Panc1 (cell line): Measurements from ENCODE around the gene MROH7. TPM values are rescaled to one million over a fixed set of nuclear protein-coding genes. Genes with fewer than 3 reads are reported as not detected.
"Not testable (repeated sequence)": the region's sequence is repeated elsewhere in the genome, so short reads cannot be mapped to it uniquely, and the experiment has no call there.

ENCODE experiments used
- ATAC-seq: fragments of 200-7000 bp; cut with Tn5 transposase; 2 replicates; pipeline ENCODE4 v1.9.1; 2020; ENCODE audit warnings: mild to moderate bottlenecking, moderate library complexity
- BruUV-seq: library from RNA; stranded (reverse); fragments of 400-500 nt; replicated peaks from 2 replicates; lab custom pipeline; 2021; lab: Mats Ljungman, UMichigan
- CTCF ChIA-PET: fragments of 300-600 bp; sonication (Branson Sonifier 250); formaldehyde crosslinking; loops from one replicate; lab custom pipeline; 2022; ENCODE audit warnings: antibody characterized with exemption; lab: Charles Lee
- POLR2A ChIA-PET: fragments of 300-600 bp; sonication (Branson Sonifier 250); formaldehyde crosslinking; loops from one replicate; lab custom pipeline; 2022; ENCODE audit warnings: antibody characterized with exemption; lab: Charles Lee
- DNase-seq: peaks from one replicate; pipeline ENCODE4 v3.0.0-alpha.2; 2010; ENCODE audit warnings: low read depth, low spot score
- H3K27ac ChIP-seq: 2 replicates; pipeline ENCODE4 v1.5.1; 2011; ENCODE audit warnings: mild to moderate bottlenecking, low read length, inconsistent platforms
- H3K27me3 ChIP-seq: fragments of 200-500 bp; sonication (Bioruptor generic); 2 replicates; pipeline ENCODE4 v1.6.0; 2014; ENCODE audit warnings: low read length, inconsistent platforms; ENCODE audit not compliant: control insufficient read depth, insufficient read depth
- H3K36me3 ChIP-seq: fragments of 200-500 bp; sonication (Bioruptor generic); 2 replicates; pipeline ENCODE4 v1.5.1; 2014; ENCODE audit warnings: inconsistent platforms, mild to moderate bottlenecking, low read length, moderate library complexity; ENCODE audit not compliant: control insufficient read depth, insufficient read depth
- H3K4me1 ChIP-seq: 2 replicates; pipeline ENCODE4 v1.5.1; 2011; ENCODE audit warnings: inconsistent platforms, mild to moderate bottlenecking, low read length, moderate library complexity; ENCODE audit not compliant: control insufficient read depth, insufficient read depth
- H3K4me3 ChIP-seq, 2 experiments: 2 replicates each; pipeline ENCODE4 v1.5.1; 2011 to 2012; ENCODE audit warnings: low read depth in 2 of 2, low read length in 2 of 2, mild to moderate bottlenecking in 2 of 2, inconsistent platforms in 1 of 2, moderate library complexity in 1 of 2
- H3K9me3 ChIP-seq: fragments of 200-500 bp; sonication (Bioruptor generic); 2 replicates; pipeline ENCODE4 v1.5.1; 2014; ENCODE audit warnings: low read depth, mild to moderate bottlenecking, inconsistent platforms, low read length, moderate library complexity; ENCODE audit not compliant: control insufficient read depth, insufficient read depth
- POLR2AphosphoS5 ChIP-seq: IDR thresholded peaks from 2 replicates; pipeline ENCODE4 v1.6.1; 2012; ENCODE audit warnings: mild to moderate bottlenecking, low read depth, low read length, moderate library complexity
- SIN3A ChIP-seq: IDR thresholded peaks from 2 replicates; pipeline ENCODE4 v1.6.1; 2012; ENCODE audit warnings: low read depth, mild to moderate bottlenecking, low read length, moderate library complexity, borderline replicate concordance; ENCODE audit not compliant: insufficient read depth
- TCF7L2 ChIP-seq: IDR thresholded peaks from 2 replicates; pipeline ENCODE4 v1.6.1; 2011; ENCODE audit warnings: mild to moderate bottlenecking, low read depth, low read length, inconsistent platforms
- in situ Hi-C: cut with HindIII; loops from 2 replicates; pipeline ENCODE4 v1.10.0; 2016; ENCODE audit warnings: low sequenced_read_pairs, low pct_unique_long_range_greater_than_20kb
- intact Hi-C: fragments of 100-400 bp; cut with micrococcal nuclease; formaldehyde crosslinking; loops from one replicate; pipeline ENCODE4 v1.10.0; 2022; ENCODE audit not compliant: unreplicated experiment
- total RNA-seq: library from RNA; stranded (reverse); gene quantifications from one replicate; pipeline ENCODE4 v1.2.1, GENCODE V29; 2021; ENCODE audit not compliant: unreplicated experiment
- TF ChIP-seq, protein P1 (sequence below): fragments of 450-650 bp; IDR thresholded peaks from 2 replicates; pipeline ENCODE4 v1.5.1; 2017; ENCODE audit warnings: mild to moderate bottlenecking
- TF ChIP-seq, protein P2 (sequence below), 2 experiments: IDR thresholded peaks; 2 replicates each; pipeline ENCODE4 v1.6.1; 2011 to 2012; ENCODE audit warnings: low read depth in 2 of 2, control low read depth in 1 of 2, low read length in 1 of 2, mild to moderate bottlenecking in 1 of 2, moderate library complexity in 1 of 2; ENCODE audit not compliant: insufficient read depth in 1 of 2

Gene MROH7
- total RNA-seq, 1 experiment from 2014 or later, result not detected

DNA sequence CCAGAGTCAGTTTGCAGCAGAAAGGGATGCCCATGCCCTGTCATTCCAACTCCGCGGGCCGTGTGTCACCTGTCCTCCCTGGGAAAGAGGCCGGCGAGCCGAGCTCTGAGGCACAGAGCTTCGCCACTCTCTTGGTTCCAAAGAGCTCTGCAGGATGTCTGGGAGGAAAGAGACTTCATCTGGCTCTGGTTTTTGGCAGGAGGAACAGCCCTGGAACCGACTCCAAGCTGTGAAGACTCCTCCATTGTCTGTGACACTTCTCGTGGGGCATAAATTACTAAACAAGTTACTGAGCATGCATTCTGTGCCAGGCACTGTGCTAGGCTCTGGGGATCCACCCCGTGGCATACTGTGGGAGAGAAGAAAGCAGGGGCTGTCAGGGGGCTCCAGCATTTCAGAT, 14.4 kb upstream of the MROH7 start:
- in situ Hi-C loops, result no loop called here

DNA sequence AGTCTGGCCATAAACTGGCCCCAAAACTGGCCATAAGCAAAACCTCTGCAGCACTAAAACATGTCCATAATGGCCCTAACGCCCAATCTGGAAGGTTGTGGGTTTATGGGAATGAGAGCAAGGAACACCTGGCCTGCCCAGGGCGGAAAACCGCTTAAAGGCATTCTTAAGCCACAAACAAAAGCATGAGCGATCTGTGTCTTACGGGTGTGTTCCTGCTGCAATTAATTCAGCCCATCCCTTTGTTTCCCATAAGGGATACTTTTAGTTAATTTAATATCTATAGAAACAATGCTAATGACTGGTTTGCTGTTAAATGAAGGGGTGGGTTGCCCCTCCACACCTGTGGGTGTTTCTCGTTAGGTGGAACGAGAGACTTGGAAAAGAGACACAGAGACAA, 5.8 kb upstream of the MROH7 start:
- H3K27me3 ChIP-seq, H3K36me3 ChIP-seq, POLR2A ChIA-PET, intact Hi-C loops, H3K9me3 ChIP-seq, CTCF ChIA-PET, BruUV-seq, H3K4me3 ChIP-seq, ATAC-seq, DNase-seq, in situ Hi-C loops, H3K27ac ChIP-seq, H3K4me1 ChIP-seq: not testable (repeated sequence)

More for the DNA sequence above, 14.4 kb upstream of the MROH7 start:
- Histone ChIP-seq H3K36me3 (no peaks in the 10 kb centered on the region), H3K4me3 (no peak overlapping the region), H3K9me3 (no peaks in the 10 kb centered on the region), H3K4me1 (no peaks in the 10 kb centered on the region), H3K27ac (no peak overlapping the region), H3K27me3 (no peaks in the 10 kb centered on the region; the same call in 1 of the 2 replicates)
- intact Hi-C loops, result no loop called here
- DNase-seq (no peak), ATAC-seq (no peak)
- ChIA-PET CTCF (no interaction called here), POLR2A (no interaction called here)
- TF ChIP-seq, protein P1, sequence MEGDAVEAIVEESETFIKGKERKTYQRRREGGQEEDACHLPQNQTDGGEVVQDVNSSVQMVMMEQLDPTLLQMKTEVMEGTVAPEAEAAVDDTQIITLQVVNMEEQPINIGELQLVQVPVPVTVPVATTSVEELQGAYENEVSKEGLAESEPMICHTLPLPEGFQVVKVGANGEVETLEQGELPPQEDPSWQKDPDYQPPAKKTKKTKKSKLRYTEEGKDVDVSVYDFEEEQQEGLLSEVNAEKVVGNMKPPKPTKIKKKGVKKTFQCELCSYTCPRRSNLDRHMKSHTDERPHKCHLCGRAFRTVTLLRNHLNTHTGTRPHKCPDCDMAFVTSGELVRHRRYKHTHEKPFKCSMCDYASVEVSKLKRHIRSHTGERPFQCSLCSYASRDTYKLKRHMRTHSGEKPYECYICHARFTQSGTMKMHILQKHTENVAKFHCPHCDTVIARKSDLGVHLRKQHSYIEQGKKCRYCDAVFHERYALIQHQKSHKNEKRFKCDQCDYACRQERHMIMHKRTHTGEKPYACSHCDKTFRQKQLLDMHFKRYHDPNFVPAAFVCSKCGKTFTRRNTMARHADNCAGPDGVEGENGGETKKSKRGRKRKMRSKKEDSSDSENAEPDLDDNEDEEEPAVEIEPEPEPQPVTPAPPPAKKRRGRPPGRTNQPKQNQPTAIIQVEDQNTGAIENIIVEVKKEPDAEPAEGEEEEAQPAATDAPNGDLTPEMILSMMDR, result no peak
- TF ChIP-seq TCF7L2 (no peak), SIN3A (no peak), POLR2AphosphoS5 (no peak)
- TF ChIP-seq, protein P2, sequence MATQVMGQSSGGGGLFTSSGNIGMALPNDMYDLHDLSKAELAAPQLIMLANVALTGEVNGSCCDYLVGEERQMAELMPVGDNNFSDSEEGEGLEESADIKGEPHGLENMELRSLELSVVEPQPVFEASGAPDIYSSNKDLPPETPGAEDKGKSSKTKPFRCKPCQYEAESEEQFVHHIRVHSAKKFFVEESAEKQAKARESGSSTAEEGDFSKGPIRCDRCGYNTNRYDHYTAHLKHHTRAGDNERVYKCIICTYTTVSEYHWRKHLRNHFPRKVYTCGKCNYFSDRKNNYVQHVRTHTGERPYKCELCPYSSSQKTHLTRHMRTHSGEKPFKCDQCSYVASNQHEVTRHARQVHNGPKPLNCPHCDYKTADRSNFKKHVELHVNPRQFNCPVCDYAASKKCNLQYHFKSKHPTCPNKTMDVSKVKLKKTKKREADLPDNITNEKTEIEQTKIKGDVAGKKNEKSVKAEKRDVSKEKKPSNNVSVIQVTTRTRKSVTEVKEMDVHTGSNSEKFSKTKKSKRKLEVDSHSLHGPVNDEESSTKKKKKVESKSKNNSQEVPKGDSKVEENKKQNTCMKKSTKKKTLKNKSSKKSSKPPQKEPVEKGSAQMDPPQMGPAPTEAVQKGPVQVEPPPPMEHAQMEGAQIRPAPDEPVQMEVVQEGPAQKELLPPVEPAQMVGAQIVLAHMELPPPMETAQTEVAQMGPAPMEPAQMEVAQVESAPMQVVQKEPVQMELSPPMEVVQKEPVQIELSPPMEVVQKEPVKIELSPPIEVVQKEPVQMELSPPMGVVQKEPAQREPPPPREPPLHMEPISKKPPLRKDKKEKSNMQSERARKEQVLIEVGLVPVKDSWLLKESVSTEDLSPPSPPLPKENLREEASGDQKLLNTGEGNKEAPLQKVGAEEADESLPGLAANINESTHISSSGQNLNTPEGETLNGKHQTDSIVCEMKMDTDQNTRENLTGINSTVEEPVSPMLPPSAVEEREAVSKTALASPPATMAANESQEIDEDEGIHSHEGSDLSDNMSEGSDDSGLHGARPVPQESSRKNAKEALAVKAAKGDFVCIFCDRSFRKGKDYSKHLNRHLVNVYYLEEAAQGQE (IDR thresholded peaks at IDR 0.05; ENCODE audit: insufficient read depth in 1 of 2, low read depth in 2 of 2, low read length in 1 of 2), result no peak
- no TSS peak for BruUV-seq

DNA sequence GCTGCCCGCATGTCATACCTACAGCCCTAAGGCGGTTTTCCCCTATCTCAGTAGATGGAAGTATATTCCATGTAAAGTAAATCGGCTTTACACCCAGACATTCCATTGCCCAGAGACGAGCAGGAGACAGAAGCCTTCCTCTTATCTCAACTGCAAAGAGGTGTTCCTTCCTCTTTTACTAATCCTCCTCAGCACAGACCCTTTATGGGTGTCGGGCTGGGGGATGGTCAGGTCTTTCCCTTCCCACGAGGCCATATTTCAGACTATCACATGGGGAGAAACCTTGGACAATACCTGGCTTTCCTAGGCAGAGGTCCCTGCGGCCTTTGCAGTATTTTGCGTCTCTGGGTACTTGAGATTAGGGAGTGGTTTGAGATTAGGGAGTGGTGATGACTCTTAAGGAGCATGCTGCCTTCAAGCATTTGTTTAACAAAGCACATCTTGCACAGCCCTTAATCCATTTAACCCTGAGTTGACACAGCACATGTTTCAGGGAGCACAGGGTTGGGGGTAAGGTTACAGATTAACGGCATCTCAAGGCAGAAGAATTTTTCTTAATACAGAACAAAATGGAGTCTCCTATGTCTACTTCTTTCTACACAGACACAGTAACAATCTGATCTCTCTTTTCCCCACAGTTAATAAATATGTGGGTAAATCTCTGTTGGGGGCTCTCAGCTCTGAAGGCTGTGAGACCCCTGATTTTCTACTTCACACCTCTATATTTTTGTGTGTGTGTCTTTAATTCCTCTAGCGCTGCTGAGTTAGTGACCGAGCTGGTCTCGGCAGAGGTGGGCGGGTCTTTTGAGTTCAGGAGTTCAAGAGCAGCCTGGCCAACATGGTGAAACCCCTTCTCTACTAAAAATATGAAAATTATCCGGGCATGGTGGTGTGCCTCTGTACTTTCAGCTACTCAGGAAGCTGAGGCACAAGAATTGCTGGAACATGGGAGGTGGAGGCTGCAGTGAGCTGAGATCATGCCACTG, 4.8 kb upstream of the MROH7 start:
- H3K27ac ChIP-seq, POLR2A ChIA-PET, ATAC-seq, DNase-seq, H3K36me3 ChIP-seq, in situ Hi-C loops, intact Hi-C loops, H3K4me1 ChIP-seq, BruUV-seq, H3K9me3 ChIP-seq, H3K4me3 ChIP-seq, H3K27me3 ChIP-seq, CTCF ChIA-PET: not testable (repeated sequence)
